ENCODE results near the gene HTR2C. TPM values are rescaled to one million over a fixed set of nuclear protein-coding genes. Genes with fewer than 3 reads are reported as not detected.

Gene HTR2C
- total RNA-seq, 1 donor from 2014 or later: 1.4 TPM

DNA sequence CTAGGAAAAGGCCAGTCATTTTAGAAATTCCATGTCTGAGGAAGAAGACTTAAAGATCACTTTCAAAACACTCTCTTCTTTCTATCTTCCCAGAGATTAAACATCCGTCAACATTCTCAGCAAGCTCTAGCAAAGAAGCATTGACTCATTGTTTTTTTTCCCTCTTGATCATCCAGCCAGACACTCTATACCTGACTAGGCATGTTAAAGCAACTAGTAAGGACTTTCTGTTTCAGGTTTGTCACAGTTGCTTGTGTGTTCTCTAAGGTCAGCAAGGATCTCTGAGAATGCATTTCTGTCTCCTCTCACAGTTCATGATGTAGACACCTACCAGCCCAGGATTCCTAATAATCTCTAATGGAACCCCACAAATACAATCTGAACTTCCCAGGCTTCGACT lies 321.4 kb downstream of the HTR2C start:
- Mint-ChIP-seq H3K9me3 (peaks cover 2% of the 10 kb centered on the region), H3K4me3 (no peak overlapping the region), H3K27me3 (ENCODE audit: insufficient read depth, low read depth) (no peaks in the 10 kb centered on the region), H3K4me1 (peaks cover 6% of the 10 kb centered on the region), H3K27ac (no peak overlapping the region), H3K36me3 (no peaks in the 10 kb centered on the region)
- no peaks in the 10 kb centered on the region for H3F3A ChIP-seq (ENCODE audit: low read depth)
- H3K4me1 ChIP-seq: peaks cover 3% of the 10 kb centered on the region
- no peak overlapping the region for H3K9ac ChIP-seq
- no peak overlapping the region for H3K27ac ChIP-seq
- peaks cover 4% of the 10 kb centered on the region for H3K27me3 ChIP-seq
- no peak for TF ChIP-seq CTCF (IDR thresholded peaks at IDR 0.05)
- TF ChIP-seq EZH2 (IDR thresholded peaks at IDR 0.05): no peak
- TF ChIP-seq EZH2phosphoT487 (IDR thresholded peaks at IDR 0.05): no peak
- no peak overlapping the region for H3K4me3 ChIP-seq
- H2AFZ ChIP-seq (replicated peaks): no peak overlapping the region
- no peaks in the 10 kb centered on the region for H3K9me3 ChIP-seq (ENCODE audit: low read depth)
- H3K4me2 ChIP-seq: no peak overlapping the region
- no peaks in the 10 kb centered on the region for H3K79me2 ChIP-seq (ENCODE audit: low read depth)
- H4K20me1 ChIP-seq (ENCODE audit: low read depth): no peaks in the 10 kb centered on the region
- H3K36me3 ChIP-seq: no peaks in the 10 kb centered on the region
- no peak for DNase-seq (ENCODE audit: low spot score)

GRCh38 chrX:114906984-114907510 lies 323.2 kb downstream of the HTR2C start:
- Histone ChIP-seq H3K9ac (no peak overlapping the region), H3K79me2 (ENCODE audit: low read depth) (no peaks in the 10 kb centered on the region), H3F3A (ENCODE audit: low read depth) (no peaks in the 10 kb centered on the region), H3K36me3 (no peaks in the 10 kb centered on the region), H3K4me1 (peaks cover 3% of the 10 kb centered on the region), H3K27me3 (peaks cover 4% of the 10 kb centered on the region), H3K9me3 (ENCODE audit: low read depth) (no peaks in the 10 kb centered on the region), H3K4me3 (peak overlapping the region; percentile 20), H3K27ac (no peak overlapping the region), H3K4me2 (peak overlapping the region; percentile 66), H4K20me1 (ENCODE audit: low read depth) (no peaks in the 10 kb centered on the region), H2AFZ (replicated peaks) (peak overlapping the region; percentile 78)
- peak; percentile 77 for DNase-seq (ENCODE audit: low spot score)
- Mint-ChIP-seq H3K4me3 (no peak overlapping the region), H3K9me3 (peaks cover 2% of the 10 kb centered on the region), H3K36me3 (no peaks in the 10 kb centered on the region), H3K27me3 (ENCODE audit: insufficient read depth, low read depth) (no peaks in the 10 kb centered on the region), H3K4me1 (peaks cover 6% of the 10 kb centered on the region), H3K27ac (no peak overlapping the region)
- TF ChIP-seq EZH2phosphoT487 (IDR thresholded peaks at IDR 0.05): no peak
- no peak for TF ChIP-seq EZH2 (IDR thresholded peaks at IDR 0.05)
- no peak for TF ChIP-seq CTCF (IDR thresholded peaks at IDR 0.05)

DNA sequence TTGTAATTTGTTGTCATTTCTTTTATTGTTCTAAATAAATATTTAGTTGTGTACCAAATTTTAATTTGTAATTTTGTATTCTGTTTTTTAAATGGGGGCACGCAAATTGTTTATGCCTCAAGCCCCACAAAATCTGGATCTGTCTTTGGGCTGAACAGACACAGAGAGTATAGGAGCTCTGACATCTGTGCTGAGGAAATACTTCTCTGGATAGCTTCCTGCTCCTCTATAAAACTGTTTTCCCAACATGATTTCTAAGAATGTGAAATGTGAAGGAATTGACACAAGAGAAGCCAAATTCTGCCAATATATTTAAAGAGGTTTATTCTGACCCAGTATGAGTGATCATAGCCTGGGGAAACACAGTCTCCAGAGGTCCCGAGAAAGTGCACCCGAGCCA lies 340.5 kb downstream of the HTR2C start:
- H3K9ac ChIP-seq: no peak overlapping the region
- H3K4me3 ChIP-seq: no peak overlapping the region
- no peaks in the 10 kb centered on the region for H4K20me1 ChIP-seq (ENCODE audit: low read depth)
- H3K9me3 Mint-ChIP-seq: no peaks in the 10 kb centered on the region
- no peaks in the 10 kb centered on the region for H3K4me1 ChIP-seq
- H3K4me1 Mint-ChIP-seq: no peaks in the 10 kb centered on the region
- H3K4me2 ChIP-seq: no peak overlapping the region
- no peaks in the 10 kb centered on the region for H3K27me3 ChIP-seq
- DNase-seq (ENCODE audit: low spot score): no peak
- no peaks in the 10 kb centered on the region for H3K9me3 ChIP-seq (ENCODE audit: low read depth)
- no peaks in the 10 kb centered on the region for H3K79me2 ChIP-seq (ENCODE audit: low read depth)
- no peak overlapping the region for H3K4me3 Mint-ChIP-seq
- no peak overlapping the region for H2AFZ ChIP-seq (replicated peaks)
- H3K36me3 Mint-ChIP-seq: no peaks in the 10 kb centered on the region
- no peak overlapping the region for H3K27ac Mint-ChIP-seq
- no peak overlapping the region for H3K27ac ChIP-seq
- no peaks in the 10 kb centered on the region for H3F3A ChIP-seq (ENCODE audit: low read depth)
- H3K27me3 Mint-ChIP-seq (ENCODE audit: insufficient read depth, low read depth): no peaks in the 10 kb centered on the region
- TF ChIP-seq CTCF (IDR thresholded peaks at IDR 0.05): no peak
- TF ChIP-seq EZH2 (IDR thresholded peaks at IDR 0.05): no peak
- TF ChIP-seq EZH2phosphoT487 (IDR thresholded peaks at IDR 0.05): no peak
- no peaks in the 10 kb centered on the region for H3K36me3 ChIP-seq
